ENCODE results near the gene LACTBL1.
A peak's percentile ranks its signal among the peaks of the same experiment; 100 is the strongest.

The LACTBL1 gene

GRCh38 chr1:22972760-22973159 is at the start of gene LACTBL1:
TSS of gene LACTBL1 (minus strand) at chr1:22972866. CDS start at chr1:22972316, 550 bp downstream.
- H3K4me3 ChIP-seq (ENCODE audit: low read depth, low read length), result no peak within 1 kb of the TSS
- TF ChIP-seq MAX (IDR thresholded peaks at IDR 0.05; ENCODE audit: low read depth, low read length) (no peak), MYC (IDR thresholded peaks at IDR 0.05; ENCODE audit: low read depth, low read length) (no peak), POLR2A (IDR thresholded peaks at IDR 0.05; ENCODE audit: extremely low read depth, insufficient read length) (no peak), CTCF (IDR thresholded peaks at IDR 0.05; ENCODE audit: low read depth, low read length) (no peak)
- DNase-seq (ENCODE audit: low read depth), result no peak

GRCh38 chr1:23021834-23022233 is 49.2 kb upstream of the LACTBL1 start:
- DNase-seq (ENCODE audit: low read depth), result no peak
- TF ChIP-seq CTCF (IDR thresholded peaks at IDR 0.05; ENCODE audit: low read depth, low read length), result no peak
- TF ChIP-seq MYC (IDR thresholded peaks at IDR 0.05; ENCODE audit: low read depth, low read length), result no peak
- peak overlapping the region; percentile 36 for H3K4me3 ChIP-seq (ENCODE audit: low read depth, low read length)

- peak overlapping the region; percentile 81 for H3K4me3 ChIP-seq (ENCODE audit: low read depth, low read length)
- no peak for DNase-seq (ENCODE audit: low read depth)
- TF ChIP-seq CTCF (IDR thresholded peaks at IDR 0.05; ENCODE audit: low read depth, low read length) (no peak), MAX (IDR thresholded peaks at IDR 0.05; ENCODE audit: low read depth, low read length) (peak; percentile 41; the same call in 1 of the 2 replicates), MYC (IDR thresholded peaks at IDR 0.05; ENCODE audit: low read depth, low read length) (peak; percentile 46; the same call in 1 of the 2 replicates), POLR2A (IDR thresholded peaks at IDR 0.05; ENCODE audit: extremely low read depth, insufficient read length) (no peak)
Observed at GRCh38 chr1:23020706-23021405, 48.2 kb upstream of the LACTBL1 start.

GRCh38 chr1:23019863-23020625 is 47.4 kb upstream of the LACTBL1 start:
- peak overlapping the region; percentile 81 for H3K4me3 ChIP-seq (ENCODE audit: low read depth, low read length)
- DNase-seq (ENCODE audit: low read depth), result peak; percentile 69
- no peak for TF ChIP-seq MYC (IDR thresholded peaks at IDR 0.05; ENCODE audit: low read depth, low read length)
- no peak for TF ChIP-seq MAX (IDR thresholded peaks at IDR 0.05; ENCODE audit: low read depth, low read length)
- no peak for TF ChIP-seq POLR2A (IDR thresholded peaks at IDR 0.05; ENCODE audit: extremely low read depth, insufficient read length)
- TF ChIP-seq CTCF (IDR thresholded peaks at IDR 0.05; ENCODE audit: low read depth, low read length), result no peak

- TF ChIP-seq MYC (IDR thresholded peaks at IDR 0.05; ENCODE audit: low read depth, low read length), result peak; percentile 99
- TF ChIP-seq MAX (IDR thresholded peaks at IDR 0.05; ENCODE audit: low read depth, low read length), result peak; percentile 92
- peak; percentile 4 for TF ChIP-seq CTCF (IDR thresholded peaks at IDR 0.05; ENCODE audit: low read depth, low read length)
- peak; percentile 93 for TF ChIP-seq POLR2A (IDR thresholded peaks at IDR 0.05; ENCODE audit: extremely low read depth, insufficient read length)
- H3K4me3 ChIP-seq (ENCODE audit: low read depth, low read length), result peak within 1 kb of the TSS; percentile 81
- DNase-seq (ENCODE audit: low read depth), result peak; percentile 98
Observed at GRCh38 chr1:23019094-23019862, 46.6 kb upstream of the LACTBL1 start, which contains the start of gene KDM1A. TSS of gene KDM1A (plus strand) at chr1:23019468. CDS start at chr1:23019597, 129 bp downstream.
